Measurements from ENCODE around the gene USP37.

DNA sequence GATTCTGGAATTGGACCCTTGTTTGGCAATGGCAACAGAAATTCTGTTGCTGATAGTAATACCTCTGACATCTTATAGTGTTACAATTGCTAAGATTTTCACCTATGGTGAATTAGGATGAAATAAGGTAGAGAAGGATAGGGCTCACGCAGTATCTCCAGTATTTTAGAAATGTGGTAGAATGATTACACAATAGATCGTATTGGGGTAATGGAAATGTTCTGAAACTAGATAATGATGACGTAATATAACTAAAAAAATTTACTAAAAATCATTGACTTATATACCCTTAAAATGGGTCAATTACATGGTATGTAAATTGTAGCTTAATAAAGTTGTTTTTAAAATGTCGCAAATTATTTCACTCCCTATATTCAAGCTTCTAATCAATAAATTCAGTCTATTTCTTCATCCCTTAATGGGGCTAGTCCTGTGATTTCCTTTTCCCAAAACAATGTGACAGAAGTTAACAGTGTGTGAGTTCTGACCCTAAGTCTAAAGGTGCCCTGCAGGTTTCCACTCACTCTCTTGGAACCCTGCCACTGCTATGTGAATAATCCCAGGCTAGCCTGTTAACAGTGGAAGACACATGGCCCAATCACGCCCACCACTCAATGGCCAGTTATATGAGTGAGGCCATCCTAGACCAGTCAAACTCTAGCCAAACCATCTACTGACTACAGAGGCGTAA is 31.2 kb downstream of the USP37 start:
- TF ChIP-seq, protein P1, sequence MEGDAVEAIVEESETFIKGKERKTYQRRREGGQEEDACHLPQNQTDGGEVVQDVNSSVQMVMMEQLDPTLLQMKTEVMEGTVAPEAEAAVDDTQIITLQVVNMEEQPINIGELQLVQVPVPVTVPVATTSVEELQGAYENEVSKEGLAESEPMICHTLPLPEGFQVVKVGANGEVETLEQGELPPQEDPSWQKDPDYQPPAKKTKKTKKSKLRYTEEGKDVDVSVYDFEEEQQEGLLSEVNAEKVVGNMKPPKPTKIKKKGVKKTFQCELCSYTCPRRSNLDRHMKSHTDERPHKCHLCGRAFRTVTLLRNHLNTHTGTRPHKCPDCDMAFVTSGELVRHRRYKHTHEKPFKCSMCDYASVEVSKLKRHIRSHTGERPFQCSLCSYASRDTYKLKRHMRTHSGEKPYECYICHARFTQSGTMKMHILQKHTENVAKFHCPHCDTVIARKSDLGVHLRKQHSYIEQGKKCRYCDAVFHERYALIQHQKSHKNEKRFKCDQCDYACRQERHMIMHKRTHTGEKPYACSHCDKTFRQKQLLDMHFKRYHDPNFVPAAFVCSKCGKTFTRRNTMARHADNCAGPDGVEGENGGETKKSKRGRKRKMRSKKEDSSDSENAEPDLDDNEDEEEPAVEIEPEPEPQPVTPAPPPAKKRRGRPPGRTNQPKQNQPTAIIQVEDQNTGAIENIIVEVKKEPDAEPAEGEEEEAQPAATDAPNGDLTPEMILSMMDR (IDR thresholded peaks at IDR 0.05; ENCODE audit: borderline replicate concordance, extremely low read depth, low read length, poor library complexity, severe bottlenecking) = no peak
- TF ChIP-seq EZH2 (IDR thresholded peaks at IDR 0.05; ENCODE audit: borderline replicate concordance, low read depth, low read length, severe bottlenecking) = no peak

Measured in DND-41 (cell line).